Stimulated activated CD8-positive, alpha-beta memory T cell treated with anti-CD3 and anti-CD28 coated beads, Interleukin-2, amount 100 ng/mL, for 1 hour (primary cell): Measurements from ENCODE around the gene CMTM1.
"Not testable (repeated sequence)": the region's sequence is repeated elsewhere in the genome, so short reads cannot be mapped to it uniquely, and the experiment has no call there.

Experiments used
- DNase-seq, 2 donors: peaks; one replicate each; pipeline ENCODE4 v3.0.0-alpha.2; 2020; ENCODE audit warnings: low read depth in 2 of 2

The CMTM1 gene

DNA sequence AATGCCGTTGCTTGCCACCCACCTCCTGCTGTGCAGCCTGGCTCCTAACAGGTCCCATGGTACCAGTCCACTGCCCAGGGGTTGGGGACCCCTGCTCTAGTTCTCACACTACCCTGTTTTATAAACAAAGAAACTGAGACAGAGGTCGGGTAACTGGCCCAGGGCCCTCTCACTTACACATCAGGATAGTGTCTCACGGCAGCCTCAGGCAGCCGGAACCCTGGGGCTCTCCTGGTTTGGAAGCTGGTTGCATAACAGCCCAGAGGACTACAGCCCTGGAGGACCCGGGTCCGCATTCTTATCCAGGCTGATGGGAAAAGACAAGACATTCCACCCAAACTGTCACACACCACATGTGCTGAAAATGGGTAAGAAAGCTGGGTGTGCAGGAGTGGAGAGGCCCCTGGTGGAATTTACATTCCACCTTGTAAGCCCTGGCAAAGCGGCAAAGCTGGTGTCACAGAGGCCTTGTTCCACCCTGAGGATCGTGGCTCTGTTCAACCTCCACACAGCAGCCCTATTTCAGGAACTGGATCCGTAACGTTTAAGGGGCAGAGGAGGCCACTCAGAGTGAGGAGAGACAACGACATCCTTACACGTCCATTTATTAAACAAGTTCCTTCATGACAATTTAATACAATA lies 48.0 kb downstream of the CMTM1 start:
- DNase-seq, result no peak

DNA sequence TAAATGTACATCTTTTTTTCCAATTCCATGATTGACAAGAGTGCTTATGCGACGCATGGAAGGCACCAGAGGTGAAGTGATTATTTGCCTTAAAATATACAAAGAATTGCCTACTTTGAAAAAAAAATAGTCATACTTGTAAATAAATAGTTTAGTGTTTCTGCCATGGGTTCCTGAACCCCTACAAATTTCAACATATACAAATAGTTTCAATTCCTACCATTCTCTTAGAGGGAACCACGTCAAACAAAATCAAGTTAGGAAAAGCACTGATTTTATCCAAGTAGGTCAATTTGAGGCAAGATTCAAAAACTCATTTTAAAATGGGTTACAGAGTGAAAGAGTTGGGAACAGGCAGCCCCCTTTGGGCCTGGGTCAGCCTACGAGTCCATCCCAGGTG lies 49.9 kb downstream of the CMTM1 start:
- no peak for DNase-seq

DNA sequence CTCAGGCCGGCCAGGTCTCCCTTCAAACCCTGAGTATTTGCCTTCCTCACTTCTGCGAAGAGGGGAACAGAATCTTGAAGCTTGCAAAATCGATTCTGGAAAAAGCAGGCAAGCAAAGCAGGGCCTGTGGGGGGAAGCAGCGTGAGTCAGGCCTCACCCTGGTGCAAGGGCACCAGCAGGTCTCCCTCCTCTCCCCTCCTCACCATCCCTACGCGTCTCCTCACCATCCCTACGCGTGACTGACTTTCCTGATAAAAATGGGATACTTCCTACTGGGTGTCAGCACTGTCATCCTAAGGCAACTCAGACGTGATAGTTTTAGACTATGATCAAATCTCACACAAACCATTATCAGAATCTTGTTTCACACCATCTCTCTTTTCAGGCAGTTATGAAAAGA lies 50.4 kb downstream of the CMTM1 start:
- no peak for DNase-seq

DNA sequence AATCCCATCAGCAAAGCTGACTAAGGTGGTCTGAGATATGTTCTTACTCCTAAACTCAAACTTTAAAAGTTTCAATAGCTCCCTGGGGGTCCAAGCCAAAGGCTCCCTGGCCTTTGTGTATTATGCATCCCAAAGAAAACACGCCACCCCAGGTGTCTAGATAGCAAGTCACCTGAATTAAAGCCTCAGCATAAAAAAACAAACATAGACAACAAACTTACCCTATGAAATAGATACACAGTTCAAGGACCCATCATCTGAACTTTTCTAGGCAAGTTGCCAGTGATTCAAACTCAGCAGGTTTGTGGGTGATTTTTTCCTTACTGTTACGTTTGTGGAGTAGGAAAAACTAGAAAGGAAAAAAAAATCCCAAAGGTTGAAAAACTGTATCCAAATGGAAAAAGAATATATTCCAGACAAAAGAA lies 50.8 kb downstream of the CMTM1 start:
- DNase-seq, result no peak

DNA sequence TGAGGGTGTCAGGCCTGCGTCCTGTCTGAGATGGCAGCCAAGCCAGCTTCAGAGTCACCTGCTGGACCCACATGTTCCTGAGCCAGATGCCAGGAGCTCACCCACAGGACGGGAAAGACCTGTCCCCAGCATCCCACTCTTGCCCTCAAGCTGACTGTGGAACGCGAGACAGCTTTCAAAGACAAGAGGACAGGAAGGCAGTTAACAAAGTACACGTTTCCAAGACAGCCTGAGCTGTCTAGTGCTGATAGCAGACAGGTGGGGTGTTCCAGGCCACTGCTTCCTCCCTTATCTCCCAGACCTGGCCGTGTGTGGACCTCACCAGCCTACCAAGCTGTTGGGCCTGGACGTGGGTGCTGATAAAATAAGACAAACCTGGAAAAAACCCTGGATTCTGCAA lies 51.5 kb downstream of the CMTM1 start:
- DNase-seq, result no peak

DNA sequence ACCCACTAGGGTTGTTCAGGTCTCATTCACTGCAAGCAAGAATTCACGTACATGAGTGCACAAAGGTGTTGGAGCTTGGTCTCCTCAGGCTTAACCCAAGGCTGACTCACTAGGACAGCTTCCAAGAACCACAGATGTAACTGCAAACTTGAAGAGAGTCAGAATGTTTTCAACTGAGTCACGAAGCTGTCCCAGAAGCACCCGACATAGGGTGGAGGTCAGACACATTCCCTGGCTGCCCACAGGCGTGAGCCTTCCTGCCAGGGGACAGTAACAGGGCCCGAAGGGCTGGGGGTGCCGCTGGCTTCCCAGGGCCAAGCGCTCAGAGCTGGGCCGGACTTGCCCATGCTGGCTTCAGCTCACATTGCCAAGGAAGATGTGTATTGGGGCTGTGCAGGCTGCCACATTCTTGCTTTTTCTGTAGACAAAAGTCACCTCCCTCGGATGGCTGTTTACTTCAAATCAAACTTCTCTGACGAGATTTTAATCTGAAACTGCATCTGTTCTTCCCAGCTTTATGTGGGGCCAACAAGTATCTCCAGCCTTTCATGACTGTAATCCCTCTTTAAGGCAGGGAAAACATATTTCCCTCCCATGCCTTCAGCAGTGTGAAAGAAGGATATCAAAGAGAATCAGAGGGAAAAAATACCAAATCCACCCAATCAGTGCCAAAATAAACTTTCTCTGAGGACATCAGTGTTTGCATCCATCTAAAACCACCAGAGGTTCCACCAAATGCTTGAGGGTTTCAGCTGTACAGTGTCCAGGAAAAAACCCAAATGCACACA lies 52.5 kb downstream of the CMTM1 start:
- DNase-seq, result no peak

DNA sequence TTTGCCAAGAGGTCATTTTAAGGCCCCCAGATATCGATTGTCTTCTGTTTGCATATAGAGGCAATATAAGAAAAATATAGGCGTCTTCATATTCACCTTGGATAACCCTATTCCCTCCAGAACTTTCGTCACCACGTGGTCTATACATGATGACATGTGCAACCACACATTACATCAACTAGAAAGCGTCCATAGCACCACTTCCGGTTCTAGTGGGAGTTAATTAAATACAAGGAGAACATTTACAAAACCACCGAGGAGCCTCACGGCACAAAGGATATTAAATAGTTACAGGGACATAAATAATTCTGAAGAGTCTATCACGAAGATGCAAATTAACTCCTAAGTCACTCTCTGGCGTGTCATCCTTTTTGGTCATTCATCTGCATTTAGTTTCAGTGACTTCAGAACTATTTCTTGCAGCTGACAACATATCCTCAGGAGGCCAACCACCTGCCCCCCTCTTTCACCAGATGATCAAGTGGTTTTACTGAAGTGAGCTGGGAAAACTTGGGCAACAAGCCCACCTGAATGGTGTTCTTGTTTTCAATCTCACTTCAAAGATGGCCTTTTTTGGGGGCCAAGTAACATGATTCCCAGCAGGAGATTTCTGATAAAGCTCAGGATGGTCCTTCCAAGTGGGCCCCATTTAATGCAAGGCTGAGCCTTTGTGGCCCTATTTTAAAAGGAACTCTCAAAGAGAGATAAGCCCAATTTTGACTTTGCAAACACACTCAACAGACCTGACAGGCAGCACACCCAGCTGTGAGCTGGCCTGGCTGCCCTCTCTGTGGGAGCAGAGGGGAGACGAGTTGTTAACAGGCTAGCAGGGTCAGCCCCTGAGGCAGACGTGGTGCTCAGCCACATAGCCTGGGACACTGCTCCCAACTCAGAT lies 53.5 kb downstream of the CMTM1 start:
- DNase-seq, result no peak

DNA sequence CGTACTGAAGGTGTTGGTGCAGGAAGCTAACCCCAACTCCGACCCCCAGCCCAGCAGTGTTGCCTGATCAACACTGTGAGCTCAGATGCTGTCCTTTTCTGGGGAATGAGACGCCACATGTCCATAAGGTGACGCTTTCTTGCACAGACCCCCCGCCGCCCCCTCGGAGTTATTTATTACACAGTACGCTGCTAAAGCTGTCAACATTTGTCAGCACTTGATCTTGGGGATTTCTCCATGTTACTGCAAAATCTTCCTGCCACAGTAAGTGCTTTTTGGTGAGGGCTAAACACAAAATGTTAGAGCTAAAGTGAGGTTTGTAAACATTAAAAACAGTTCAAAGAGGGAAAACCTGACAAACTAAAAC lies 54.2 kb downstream of the CMTM1 start:
- no peak for DNase-seq

DNA sequence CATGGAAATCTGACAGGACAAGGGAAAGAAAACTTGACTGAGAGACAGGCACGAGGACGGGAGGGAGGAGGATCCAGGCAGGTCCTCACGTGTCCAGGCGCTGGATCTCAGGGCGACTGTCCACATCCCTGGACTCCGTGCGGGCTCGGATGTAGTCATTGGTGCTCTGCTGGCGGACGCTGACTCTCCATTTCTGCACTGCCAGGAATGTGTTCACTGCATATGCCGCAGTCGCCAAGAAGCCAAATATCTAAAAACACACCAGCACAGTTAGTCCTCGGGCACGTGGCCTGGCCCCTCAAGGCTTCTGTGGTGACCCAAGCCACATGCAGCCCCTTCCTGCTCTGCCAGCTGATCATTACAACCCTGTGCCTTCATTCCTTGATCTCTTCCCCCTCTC lies 55.7 kb downstream of the CMTM1 start:
- no peak for DNase-seq

DNA sequence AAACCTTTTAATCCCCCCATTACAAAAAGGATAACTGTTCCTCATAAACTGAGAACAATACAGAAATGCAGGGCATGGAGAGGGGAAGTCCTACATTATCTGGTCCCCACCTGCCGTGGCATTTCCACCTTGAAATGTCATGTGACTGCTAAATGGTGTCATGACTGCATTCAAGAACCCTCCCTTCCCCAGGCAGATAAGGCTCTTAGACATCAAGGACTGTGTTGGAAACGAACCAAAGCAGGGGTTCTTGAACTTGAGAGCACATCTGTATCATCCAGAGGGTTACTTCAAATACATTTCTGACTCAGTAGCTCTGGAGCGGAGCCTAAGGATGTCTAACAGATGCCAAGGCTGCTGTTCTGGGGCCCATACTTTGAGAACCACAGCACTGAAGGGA lies 56.6 kb downstream of the CMTM1 start:
- DNase-seq, result no peak

DNA sequence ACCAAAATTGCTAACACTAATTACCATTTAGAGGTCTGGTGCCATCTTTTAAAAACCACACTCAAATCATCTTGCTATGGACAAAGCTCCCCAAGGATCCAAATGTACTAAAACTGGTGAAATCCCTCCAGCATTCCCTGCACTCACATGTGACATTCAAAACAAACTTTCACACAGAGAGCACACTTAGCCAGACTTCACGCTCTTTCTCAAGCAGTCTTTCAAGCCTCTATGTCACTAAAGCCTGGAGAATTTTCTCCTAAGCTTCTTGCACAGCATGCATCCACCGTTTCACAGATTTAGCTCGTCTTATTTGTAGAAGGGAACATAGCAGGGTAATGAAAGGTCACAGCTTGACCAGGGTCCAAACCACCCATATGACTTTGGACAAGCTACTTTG lies 57.5 kb downstream of the CMTM1 start:
- DNase-seq, result no peak

DNA sequence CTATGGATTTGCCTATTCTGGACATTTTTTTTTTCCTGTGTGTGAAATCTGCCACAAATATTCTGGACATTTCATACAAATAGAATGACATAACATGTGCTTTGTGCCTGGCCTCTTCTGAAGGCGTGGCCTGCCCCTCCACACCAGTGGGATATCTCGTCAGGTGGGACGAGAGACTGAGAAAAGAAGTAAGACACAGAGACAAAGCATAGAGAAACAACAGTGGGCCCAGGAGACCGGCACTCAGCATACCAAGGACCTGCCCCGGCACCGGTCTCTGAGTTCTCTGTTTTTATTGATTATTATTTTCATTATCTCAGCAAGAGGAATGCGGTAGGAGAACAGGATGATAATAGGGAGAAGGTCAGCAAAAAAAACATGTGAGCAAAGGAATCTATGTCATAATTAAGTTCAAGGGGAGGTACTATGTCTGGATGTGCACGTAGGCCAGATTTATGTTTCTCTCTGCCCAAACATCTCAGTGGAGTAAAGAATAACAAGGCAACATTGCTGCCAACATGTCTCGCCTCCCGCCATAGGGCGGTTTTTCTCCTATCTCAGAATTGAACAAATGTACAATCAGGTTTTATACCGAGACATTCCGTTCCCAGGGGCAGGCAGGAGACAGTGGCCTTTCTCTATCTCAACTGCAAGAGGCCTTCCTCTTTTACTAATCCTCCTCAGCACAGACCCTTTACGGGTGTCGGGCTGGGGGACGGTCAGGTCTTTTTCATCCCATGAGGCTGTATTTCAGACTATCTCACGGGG lies 61.6 kb downstream of the CMTM1 start:
- not testable (repeated sequence) for DNase-seq
